Calu3 (cell line): ENCODE measurements around the gene CBLL1. TPM values are rescaled to one million over a fixed set of nuclear protein-coding genes. Genes with fewer than 3 reads are reported as not detected.

Experiments used
- BruUV-seq: library from RNA; stranded (reverse); fragments of 400-500 nt; replicated peaks from 2 replicates; lab custom pipeline; 2021; lab: Mats Ljungman, UMichigan
- CTCF ChIA-PET: fragments of 300-600 bp; sonication (Branson Sonifier 250); formaldehyde crosslinking; loops from one replicate; lab custom pipeline; 2022; ENCODE audit warnings: antibody characterized with exemption; lab: Charles Lee
- DNase-seq: peaks from one replicate; pipeline ENCODE4 v3.0.0; 2022
- H3K27ac Mint-ChIP-seq: one replicate; pipeline ENCODE4 v1.8.0; 2022; ENCODE audit warnings: mixed read lengths; ENCODE audit not compliant: unreplicated experiment
- H3K27me3 Mint-ChIP-seq: one replicate; pipeline ENCODE4 v1.8.0; 2022; ENCODE audit warnings: mixed read lengths; ENCODE audit not compliant: unreplicated experiment
- H3K36me3 Mint-ChIP-seq: one replicate; pipeline ENCODE4 v1.8.0; 2022; ENCODE audit warnings: mild to moderate bottlenecking, moderate library complexity, mixed read lengths; ENCODE audit not compliant: insufficient read depth, unreplicated experiment
- H3K4me1 Mint-ChIP-seq: one replicate; pipeline ENCODE4 v1.8.0; 2022; ENCODE audit warnings: mild to moderate bottlenecking, low read depth, mixed read lengths; ENCODE audit not compliant: unreplicated experiment
- H3K4me3 Mint-ChIP-seq: one replicate; pipeline ENCODE4 v1.8.0; 2022; ENCODE audit warnings: mild to moderate bottlenecking, low read depth, moderate library complexity, mixed read lengths; ENCODE audit not compliant: unreplicated experiment
- H3K9me3 Mint-ChIP-seq: one replicate; pipeline ENCODE4 v1.8.0; 2022; ENCODE audit warnings: low read depth, mixed read lengths; ENCODE audit not compliant: unreplicated experiment
- CTCF ChIP-seq: fragments of 200-600 bp; IDR thresholded peaks from one replicate; pipeline ENCODE4 v1.8.0; 2022; ENCODE audit warnings: antibody characterized with exemption; ENCODE audit not compliant: unreplicated experiment
- intact Hi-C: fragments of 100-400 bp; cut with micrococcal nuclease; formaldehyde crosslinking; loops from one replicate; pipeline ENCODE4 v1.10.0; 2022; ENCODE audit not compliant: unreplicated experiment
- total RNA-seq: library from RNA; stranded (reverse); gene quantifications from 2 replicates; pipeline ENCODE4 v1.2.3, GENCODE V29; 2022

The CBLL1 gene
- total RNA-seq, 1 experiment from 2014 or later, result 25.3 TPM

GRCh38 chr7:107744345-107744750, 406 bp downstream of the CBLL1 start:
- Mint-ChIP-seq H3K4me3 (peak overlapping the region; percentile 96), H3K27me3 (no peaks in the 10 kb centered on the region), H3K4me1 (peaks cover 22% of the 10 kb centered on the region), H3K27ac (peak overlapping the region; percentile 96), H3K36me3 (peaks cover 25% of the 10 kb centered on the region), H3K9me3 (no peaks in the 10 kb centered on the region)
- CTCF ChIA-PET, result no interaction called here
- no peak for DNase-seq
- intact Hi-C loops, result no loop called here
- TF ChIP-seq CTCF, result no peak
- BruUV-seq, result no TSS peak

- no peak for DNase-seq
- H3K36me3 Mint-ChIP-seq, result peaks cover 30% of the 10 kb centered on the region
- H3K4me3 Mint-ChIP-seq, result peak overlapping the region; percentile 96
- H3K27ac Mint-ChIP-seq, result peak overlapping the region; percentile 54
- no TSS peak for BruUV-seq
- H3K4me1 Mint-ChIP-seq, result peaks cover 22% of the 10 kb centered on the region
- intact Hi-C loops, result no loop called here
- TF ChIP-seq CTCF, result no peak
- no peaks in the 10 kb centered on the region for H3K9me3 Mint-ChIP-seq
- H3K27me3 Mint-ChIP-seq, result no peaks in the 10 kb centered on the region
- CTCF ChIA-PET, result interaction anchor here (0.7 kb wide), 1 partner anchor 129 kb away, joined by 3 read pairs; no protein-coding TSS in a partner anchor
Measured at GRCh38 chr7:107746006-107746405, 2.1 kb downstream of the CBLL1 start.

GRCh38 chr7:107751113-107751512, 7.2 kb downstream of the CBLL1 start:
- Mint-ChIP-seq H3K27me3 (no peaks in the 10 kb centered on the region), H3K4me1 (no peaks in the 10 kb centered on the region), H3K36me3 (peaks cover 16% of the 10 kb centered on the region), H3K27ac (no peak overlapping the region), H3K9me3 (no peaks in the 10 kb centered on the region), H3K4me3 (no peak overlapping the region)
- TF ChIP-seq CTCF, result no peak
- intact Hi-C loops, result no loop called here
- DNase-seq, result no peak
- BruUV-seq, result no TSS peak
- CTCF ChIA-PET, result no interaction called here

GRCh38 chr7:107754642-107755041, 10.7 kb downstream of the CBLL1 start:
- TF ChIP-seq CTCF, result no peak
- intact Hi-C loops, result no loop called here
- CTCF ChIA-PET, result no interaction called here
- Mint-ChIP-seq H3K9me3 (no peaks in the 10 kb centered on the region), H3K4me1 (no peaks in the 10 kb centered on the region), H3K27me3 (no peaks in the 10 kb centered on the region), H3K4me3 (no peak overlapping the region), H3K36me3 (peaks cover 28% of the 10 kb centered on the region), H3K27ac (no peak overlapping the region)
- BruUV-seq, result no TSS peak
- DNase-seq, result no peak
